Activated CD4-positive, alpha-beta T cell treated with anti-CD3 and anti-CD28 coated beads, Interleukin-2, amount 10 ng/mL, durations not matched to agents 7 days and 5 days (primary cell): ENCODE results near the gene EHHADH. TPM values are rescaled to one million over a fixed set of nuclear protein-coding genes. Genes with fewer than 3 reads are reported as not detected.
A peak's percentile ranks its signal among the peaks of the same experiment; 100 is the strongest.
"Not testable (repeated sequence)": the region's sequence is repeated elsewhere in the genome, so short reads cannot be mapped to it uniquely, and the experiment has no call there.

Source experiments
- CTCF ChIA-PET: fragments of 350-600 bp; sonication (Branson Sonifier 250); formaldehyde crosslinking; loops from one replicate; lab custom pipeline; 2021; ENCODE audit warnings: antibody characterized with exemption; lab: Charles Lee
- POLR2A ChIA-PET: fragments of 350-600 bp; sonication (Branson Sonifier 250); formaldehyde crosslinking; loops from one replicate; lab custom pipeline; 2021; ENCODE audit warnings: antibody characterized with exemption; lab: Charles Lee
- DNase-seq: peaks from one replicate; pipeline ENCODE4 v3.0.0-alpha.2; 2020
- H3K27ac Mint-ChIP-seq: one replicate; pipeline ENCODE4 v1.8.0; 2021; ENCODE audit warnings: mild to moderate bottlenecking, moderate library complexity, mixed read lengths
- H3K27me3 Mint-ChIP-seq: one replicate; pipeline ENCODE4 v1.8.0; 2021; ENCODE audit warnings: mixed read lengths
- H3K36me3 Mint-ChIP-seq: one replicate; pipeline ENCODE4 v1.8.0; 2021; ENCODE audit warnings: low read depth, mixed read lengths
- H3K4me1 Mint-ChIP-seq: one replicate; pipeline ENCODE4 v1.8.0; 2021; ENCODE audit warnings: mixed read lengths
- H3K4me3 Mint-ChIP-seq: one replicate; pipeline ENCODE4 v1.8.0; 2021; ENCODE audit warnings: mild to moderate bottlenecking, moderate library complexity, mixed read lengths
- H3K9me3 Mint-ChIP-seq: one replicate; pipeline ENCODE4 v1.8.0; 2021; ENCODE audit warnings: mixed read lengths
- total RNA-seq, 2 experiments: library from RNA; stranded (reverse); gene quantifications; one replicate each; pipeline ENCODE4 v1.2.3, GENCODE V29; 2021

EHHADH gene
- total RNA-seq, 2 experiments from 2014 or later: 2.0 to 2.2 TPM

GRCh38 chr3:185270262-185270955, 16.6 kb upstream of the EHHADH start:
- H3K36me3 Mint-ChIP-seq: no peaks in the 10 kb centered on the region
- no peak overlapping the region for H3K27ac Mint-ChIP-seq
- ChIA-PET POLR2A (no interaction called here), CTCF (no interaction called here)
- H3K27me3 Mint-ChIP-seq: peaks cover 24% of the 10 kb centered on the region
- H3K4me3 Mint-ChIP-seq: no peak overlapping the region
- H3K4me1 Mint-ChIP-seq: no peaks in the 10 kb centered on the region
- H3K9me3 Mint-ChIP-seq: no peaks in the 10 kb centered on the region
- no peak for DNase-seq

- H3K4me1 Mint-ChIP-seq: no peaks in the 10 kb centered on the region
- POLR2A ChIA-PET: no interaction called here
- H3K9me3 Mint-ChIP-seq: no peaks in the 10 kb centered on the region
- H3K36me3 Mint-ChIP-seq: no peaks in the 10 kb centered on the region
- no peak for DNase-seq
- no peak overlapping the region for H3K4me3 Mint-ChIP-seq
- no peak overlapping the region for H3K27ac Mint-ChIP-seq
- CTCF ChIA-PET: no interaction called here
- H3K27me3 Mint-ChIP-seq: peaks cover 21% of the 10 kb centered on the region
Measured at GRCh38 chr3:185268194-185268962, 14.5 kb upstream of the EHHADH start.

- no peaks in the 10 kb centered on the region for H3K36me3 Mint-ChIP-seq
- no peak for DNase-seq
- POLR2A ChIA-PET: no interaction called here
- H3K27me3 Mint-ChIP-seq: peaks cover 20% of the 10 kb centered on the region
- H3K9me3 Mint-ChIP-seq: no peaks in the 10 kb centered on the region
- no peak overlapping the region for H3K27ac Mint-ChIP-seq
- CTCF ChIA-PET: interaction anchor here (0.7 kb wide), 1 partner anchor 190 kb away, joined by 3 read pairs; no protein-coding TSS in a partner anchor
- H3K4me1 Mint-ChIP-seq: no peaks in the 10 kb centered on the region
- no peak overlapping the region for H3K4me3 Mint-ChIP-seq
Measured at GRCh38 chr3:185267193-185267592, 13.3 kb upstream of the EHHADH start.

- no peak overlapping the region for H3K4me3 Mint-ChIP-seq
- H3K27ac Mint-ChIP-seq: no peak overlapping the region
- no peaks in the 10 kb centered on the region for H3K36me3 Mint-ChIP-seq
- POLR2A ChIA-PET: no interaction called here
- CTCF ChIA-PET: no interaction called here
- DNase-seq: no peak
- peaks cover 7% of the 10 kb centered on the region for H3K27me3 Mint-ChIP-seq
- H3K4me1 Mint-ChIP-seq: no peaks in the 10 kb centered on the region
- H3K9me3 Mint-ChIP-seq: no peaks in the 10 kb centered on the region
Measured at GRCh38 chr3:185264849-185265553, 11.2 kb upstream of the EHHADH start.

GRCh38 chr3:185263423-185263822, 9.6 kb upstream of the EHHADH start:
- ChIA-PET POLR2A (no interaction called here), CTCF (no interaction called here)
- H3K9me3 Mint-ChIP-seq: no peaks in the 10 kb centered on the region
- no peaks in the 10 kb centered on the region for H3K4me1 Mint-ChIP-seq
- H3K27me3 Mint-ChIP-seq: peaks cover 5% of the 10 kb centered on the region
- DNase-seq: no peak
- H3K27ac Mint-ChIP-seq: no peak overlapping the region
- H3K36me3 Mint-ChIP-seq: no peaks in the 10 kb centered on the region
- H3K4me3 Mint-ChIP-seq: no peak overlapping the region

- DNase-seq: no peak
- Mint-ChIP-seq H3K27ac (no peak overlapping the region), H3K36me3 (peaks cover 3% of the 10 kb centered on the region), H3K27me3 (peaks cover 20% of the 10 kb centered on the region), H3K4me3 (no peak overlapping the region), H3K4me1 (peaks cover 5% of the 10 kb centered on the region), H3K9me3 (peaks cover 14% of the 10 kb centered on the region)
- POLR2A ChIA-PET: no interaction called here
- CTCF ChIA-PET: no interaction called here
Measured at GRCh38 chr3:185257334-185257733, 3.5 kb upstream of the EHHADH start.

GRCh38 chr3:185254799-185255198, 950 bp upstream of the EHHADH start:
- CTCF ChIA-PET: interaction anchor here (0.7 kb wide), 1 partner anchor 30 kb away, joined by 4 read pairs; no protein-coding TSS in a partner anchor
- peaks cover 5% of the 10 kb centered on the region for H3K4me1 Mint-ChIP-seq
- H3K36me3 Mint-ChIP-seq: peaks cover 3% of the 10 kb centered on the region
- H3K27me3 Mint-ChIP-seq: peaks cover 27% of the 10 kb centered on the region
- DNase-seq: no peak
- no peak overlapping the region for H3K4me3 Mint-ChIP-seq
- H3K27ac Mint-ChIP-seq: no peak overlapping the region
- peaks cover 14% of the 10 kb centered on the region for H3K9me3 Mint-ChIP-seq
- POLR2A ChIA-PET: no interaction called here

GRCh38 chr3:185253133-185253532, 716 bp downstream of the EHHADH start:
- DNase-seq, POLR2A ChIA-PET, H3K36me3 Mint-ChIP-seq, H3K4me1 Mint-ChIP-seq, H3K27ac Mint-ChIP-seq, CTCF ChIA-PET: not testable (repeated sequence)
- Mint-ChIP-seq H3K4me3 (peak overlapping the region; percentile 34), H3K27me3 (peaks cover 25% of the 10 kb centered on the region), H3K9me3 (peaks cover 14% of the 10 kb centered on the region)

GRCh38 chr3:185251272-185251671, 2.6 kb downstream of the EHHADH start:
- CTCF ChIA-PET: no interaction called here
- Mint-ChIP-seq H3K9me3 (peaks cover 5% of the 10 kb centered on the region), H3K27ac (no peak overlapping the region), H3K4me1 (peaks cover 5% of the 10 kb centered on the region), H3K36me3 (no peaks in the 10 kb centered on the region), H3K27me3 (peaks cover 23% of the 10 kb centered on the region), H3K4me3 (no peak overlapping the region)
- DNase-seq: no peak
- POLR2A ChIA-PET: interaction anchor here (0.7 kb wide), 1 partner anchor 369 kb away, joined by 3 read pairs; no protein-coding TSS in a partner anchor

GRCh38 chr3:185250653-185251052, 3.2 kb downstream of the EHHADH start:
- Mint-ChIP-seq H3K9me3 (peaks cover 5% of the 10 kb centered on the region), H3K4me3 (no peak overlapping the region), H3K27ac (no peak overlapping the region), H3K36me3 (no peaks in the 10 kb centered on the region), H3K4me1 (peaks cover 5% of the 10 kb centered on the region), H3K27me3 (peaks cover 27% of the 10 kb centered on the region)
- ChIA-PET POLR2A (no interaction called here), CTCF (no interaction called here)
- DNase-seq: no peak

GRCh38 chr3:185250247-185250646, 3.6 kb downstream of the EHHADH start:
- POLR2A ChIA-PET: no interaction called here
- Mint-ChIP-seq H3K27ac (no peak overlapping the region), H3K9me3 (peaks cover 5% of the 10 kb centered on the region), H3K36me3 (no peaks in the 10 kb centered on the region), H3K4me1 (peaks cover 5% of the 10 kb centered on the region), H3K4me3 (no peak overlapping the region), H3K27me3 (peaks cover 27% of the 10 kb centered on the region)
- DNase-seq: no peak
- CTCF ChIA-PET: no interaction called here

GRCh38 chr3:185242642-185243041, 11.2 kb downstream of the EHHADH start:
- DNase-seq: no peak
- Mint-ChIP-seq H3K27me3 (peaks cover 21% of the 10 kb centered on the region), H3K9me3 (peaks cover 14% of the 10 kb centered on the region), H3K27ac (no peak overlapping the region), H3K4me1 (no peaks in the 10 kb centered on the region), H3K36me3 (no peaks in the 10 kb centered on the region), H3K4me3 (no peak overlapping the region)
- POLR2A ChIA-PET: no interaction called here
- CTCF ChIA-PET: no interaction called here

- CTCF ChIA-PET: no interaction called here
- H3K9me3 Mint-ChIP-seq: peaks cover 17% of the 10 kb centered on the region
- H3K4me1 Mint-ChIP-seq: no peaks in the 10 kb centered on the region
- no peak for DNase-seq
- H3K4me3 Mint-ChIP-seq: no peak overlapping the region
- POLR2A ChIA-PET: no interaction called here
- H3K27me3 Mint-ChIP-seq: peaks cover 10% of the 10 kb centered on the region
- no peak overlapping the region for H3K27ac Mint-ChIP-seq
- H3K36me3 Mint-ChIP-seq: no peaks in the 10 kb centered on the region
Measured at GRCh38 chr3:185236969-185237368, 16.9 kb downstream of the EHHADH start.
